SK-N-SH (cell line): ENCODE results near the gene ZNF593OS. TPM values are rescaled to one million over a fixed set of nuclear protein-coding genes. Genes with fewer than 3 reads are reported as not detected.

Experiments used
- CTCF ChIA-PET: fragments of 300-600, 350-600 bp; formaldehyde crosslinking; extraction: SDS; loops from one replicate; lab custom pipeline; 2021; lab: Yijun Ruan, JAX
- POLR2A ChIA-PET: fragments of 350-600 bp; sonication (Branson Sonifier 250); formaldehyde crosslinking; extraction: SDS; loops from one replicate; lab custom pipeline; 2020; ENCODE audit warnings: antibody characterized with exemption, inconsistent platforms; lab: Yijun Ruan, JAX
- DNase-seq: peaks from one replicate; pipeline ENCODE4 v3.0.0; 2012
- H2AFZ ChIP-seq: fragments of 200-600 bp; sonication (generic); 2 replicates; pipeline ENCODE4 v1.8.1; 2016; ENCODE audit warnings: antibody characterized with exemption, mild to moderate bottlenecking, low read depth
- H3F3A ChIP-seq: fragments of 200-600 bp; sonication (generic); replicated peaks from 2 replicates; pipeline ENCODE3; 2016; ENCODE audit warnings: antibody characterized with exemption, mild to moderate bottlenecking; ENCODE audit not compliant: insufficient read depth
- H3K27ac ChIP-seq, 2 experiments: fragments of 200-500 bp in 1 of 2; fragments of 200-600 bp in 1 of 2; sonication (Bioruptor generic) in 1 of 2; sonication (generic), shearing (Covaris generic) in 1 of 2; 2 replicates each; pipeline versions ENCODE4 v1.5.1 to v1.6.1; 2014 to 2016; ENCODE audit warnings: low read depth in 2 of 2, inconsistent platforms in 1 of 2, low read length in 1 of 2, mild to moderate bottlenecking in 1 of 2, mixed read lengths in 1 of 2
- H3K27me3 ChIP-seq: fragments of 200-600 bp; sonication (generic), shearing (Covaris generic); 2 replicates; pipeline ENCODE4 v1.6.1; 2016; ENCODE audit warnings: mixed run types; ENCODE audit not compliant: insufficient read depth
- H3K36me3 ChIP-seq, 2 experiments: fragments of 200-500 bp in 1 of 2; fragments of 200-600 bp in 1 of 2; sonication (Bioruptor generic) in 1 of 2; sonication (generic) in 1 of 2; replicated peaks in 1 of 2; 2 replicates each; pipeline versions ENCODE3 to v1.5.1; 2014 to 2016; ENCODE audit warnings: low read length in 1 of 2, mild to moderate bottlenecking in 1 of 2; ENCODE audit not compliant: insufficient read depth in 2 of 2, control insufficient read depth in 1 of 2
- H3K4me1 ChIP-seq, 2 experiments: fragments of 200-500 bp in 1 of 2; fragments of 200-600 bp in 1 of 2; sonication (Bioruptor generic) in 1 of 2; sonication (generic), shearing (Covaris generic) in 1 of 2; 2 replicates each; pipeline versions ENCODE4 v1.5.1 to v1.6.1; 2014 to 2016; ENCODE audit warnings: low read depth in 1 of 2, low read length in 1 of 2, mixed run types in 1 of 2; ENCODE audit not compliant: insufficient read depth in 2 of 2, control insufficient read depth in 1 of 2
- H3K4me2 ChIP-seq: fragments of 200-600 bp; sonication (generic), shearing (Covaris generic); 2 replicates; pipeline ENCODE4 v1.6.1; 2017; ENCODE audit warnings: mixed run types
- H3K4me3 ChIP-seq, 2 experiments: fragments of 200-500 bp in 1 of 2; fragments of 200-600 bp in 1 of 2; sonication (Bioruptor generic) in 1 of 2; sonication (generic), shearing (Covaris generic) in 1 of 2; 2 replicates each; pipeline versions ENCODE4 v1.5.1 to v1.8.1; 2014 to 2016; ENCODE audit warnings: low read depth in 2 of 2, inconsistent platforms in 1 of 2, low read length in 1 of 2, mild to moderate bottlenecking in 1 of 2, mixed read lengths in 1 of 2, moderate library complexity in 1 of 2
- H3K79me2 ChIP-seq: fragments of 200-600 bp; sonication (generic); 2 replicates; pipeline ENCODE4 v1.8.1; 2017; ENCODE audit warnings: mild to moderate bottlenecking; ENCODE audit not compliant: insufficient read depth
- H3K9ac ChIP-seq: fragments of 200-600 bp; sonication (generic); 2 replicates; pipeline ENCODE4 v1.6.1; 2017; ENCODE audit warnings: mixed run types
- H3K9me2 ChIP-seq: fragments of 200-600 bp; sonication (generic); 2 replicates; pipeline ENCODE4 v1.6.1; 2017; ENCODE audit warnings: mixed run types
- H3K9me3 ChIP-seq: fragments of 200-600 bp; sonication (generic); 2 replicates; pipeline ENCODE4 v1.6.1; 2017; ENCODE audit warnings: mixed run types, mild to moderate bottlenecking, moderate library complexity
- H4K20me1 ChIP-seq: fragments of 200-600 bp; sonication (generic); 2 replicates; pipeline ENCODE4 v1.6.1; 2017; ENCODE audit warnings: mild to moderate bottlenecking, mixed run types; ENCODE audit not compliant: insufficient read depth
- CHD2 ChIP-seq: fragments of 150-350 bp; IDR thresholded peaks from 2 replicates; pipeline ENCODE4 v1.6.1; 2018; ENCODE audit warnings: low read length; ENCODE audit not compliant: partially characterized antibody
- ELF1 ChIP-seq: IDR thresholded peaks from 2 replicates; pipeline ENCODE4 v1.4.0; 2012
- EP300 ChIP-seq, 2 experiments: IDR thresholded peaks; 2 replicates each; pipeline versions ENCODE4 v1.4.0 to v1.6.1; 2012; ENCODE audit warnings: borderline replicate concordance in 1 of 2, low read depth in 1 of 2, low read length in 1 of 2
- EZH2phosphoT487 ChIP-seq: fragments of 200-600 bp; sonication (generic); IDR thresholded peaks from 2 replicates; pipeline ENCODE4 v1.6.1; 2017; ENCODE audit warnings: low read depth, mixed run types, mild to moderate bottlenecking, antibody characterized with exemption, moderate library complexity, borderline replicate concordance
- FOSL2 ChIP-seq: IDR thresholded peaks from 2 replicates; pipeline ENCODE4 v1.4.0; 2012; ENCODE audit warnings: low read depth, mild to moderate bottlenecking, moderate library complexity, borderline replicate concordance
- FOXJ3 ChIP-seq: sonication (generic); formaldehyde crosslinking; IDR thresholded peaks from 2 replicates; pipeline ENCODE4 v1.5.1; 2020; ENCODE audit warnings: mild to moderate bottlenecking, missing genetic modification reagents
- GABPA ChIP-seq: IDR thresholded peaks from 2 replicates; pipeline ENCODE4 v1.4.0; 2012; ENCODE audit warnings: low read depth, mild to moderate bottlenecking
- MAX ChIP-seq: IDR thresholded peaks from 2 replicates; pipeline ENCODE4 v1.4.0; 2012; ENCODE audit warnings: low read depth
- NRF1 ChIP-seq: IDR thresholded peaks from 2 replicates; pipeline ENCODE4 v1.6.1; 2012; ENCODE audit warnings: low read depth, mild to moderate bottlenecking, low read length
- PBX3 ChIP-seq: IDR thresholded peaks from 2 replicates; pipeline ENCODE4; 2012
- RAD21 ChIP-seq: IDR thresholded peaks from 2 replicates; pipeline ENCODE4 v1.6.1; 2012; ENCODE audit warnings: mild to moderate bottlenecking, low read length
- RFX5 ChIP-seq: IDR thresholded peaks from 2 replicates; pipeline ENCODE4 v1.6.1; 2012; ENCODE audit warnings: mild to moderate bottlenecking, improper control_type of control experiment, low read length
- RXRA ChIP-seq: IDR thresholded peaks from 2 replicates; pipeline ENCODE4 v1.4.0; 2012; ENCODE audit warnings: low read depth, mild to moderate bottlenecking, borderline replicate concordance
- SMC3 ChIP-seq: IDR thresholded peaks from 2 replicates; pipeline ENCODE4 v1.6.1; 2012; ENCODE audit warnings: low read depth, low read length, improper control_type of control experiment
- TAF1 ChIP-seq: IDR thresholded peaks from 2 replicates; pipeline ENCODE4 v1.6.1; 2012; ENCODE audit warnings: low read depth, mild to moderate bottlenecking, low read length, moderate library complexity, borderline replicate concordance
- TCF12 ChIP-seq: IDR thresholded peaks from 2 replicates; pipeline ENCODE4 v1.4.0; 2012
- USF2 ChIP-seq: fragments of 150-350 bp; IDR thresholded peaks from 2 replicates; pipeline ENCODE4 v1.6.1; 2017; ENCODE audit warnings: antibody characterized with exemption, low read length, low read depth, borderline replicate concordance
- ZBTB33 ChIP-seq: IDR thresholded peaks from 2 replicates; pipeline ENCODE4 v1.4.0; 2012; ENCODE audit warnings: low read depth, borderline replicate concordance
- WGBS: methylation state at CpG from one replicate; pipeline ENCODE4 v1.1.6; 2017; ENCODE audit warnings: low lambda C conversion rate; 5-methylcytosine and 5-hydroxymethylcytosine counted together
- polyA plus RNA-seq, 3 experiments: library from polyadenylated mRNA; depleted of rRNA; stranded (reverse); fragments of >200 nt; gene quantifications; 2 replicates each; pipeline ENCODE4 v1.2.3, GENCODE V29; 2012

Gene ZNF593OS
- polyA plus RNA-seq, 1 of the 3 experiments (the other 2 are of a cell fraction), result not detected

- Histone ChIP-seq H3K27ac (no peak overlapping the region), H4K20me1 (no peaks in the 10 kb centered on the region), H3K27me3 (no peaks in the 10 kb centered on the region; the same call in 1 of the 2 replicates), H3K9ac (no peak overlapping the region), H3K79me2 (no peaks in the 10 kb centered on the region), H3K4me1 (peaks cover 0 to 2% of the 10 kb centered on the region in 2 experiments; a peak in 1 of 4 replicates), H3K4me2 (no peak overlapping the region), H3K9me2 (no peaks in the 10 kb centered on the region), H3K9me3 (no peaks in the 10 kb centered on the region), H3K36me3 (no peaks in the 10 kb centered on the region), H3F3A (no peaks in the 10 kb centered on the region), H3K4me3 (no peak overlapping the region), H2AFZ (no peak overlapping the region)
- DNase-seq, result no peak
- POLR2A ChIA-PET, result no interaction called here
- no peak for TF ChIP-seq RAD21
- TF ChIP-seq ZBTB33, result no peak
- TF ChIP-seq TCF12, result no peak
- TF ChIP-seq EP300 (IDR thresholded peaks at IDR 0.05; ENCODE audit: borderline replicate concordance in 1 of 2, low read depth in 1 of 2, low read length in 1 of 2), result no peak
- no peak for TF ChIP-seq MAX
- TF ChIP-seq EZH2phosphoT487, result no peak
- TF ChIP-seq USF2, result no peak
- TF ChIP-seq NRF1, result no peak
- TF ChIP-seq GABPA, result no peak
- TF ChIP-seq TAF1, result no peak
- TF ChIP-seq PBX3, result no peak
- no peak for TF ChIP-seq RXRA
- TF ChIP-seq FOSL2, result no peak
- no peak for TF ChIP-seq SMC3
- no peak for TF ChIP-seq FOXJ3
- TF ChIP-seq ELF1, result no peak
- TF ChIP-seq CHD2, result no peak
- no peak for TF ChIP-seq RFX5
- CTCF ChIA-PET, result interaction anchor here (1.3 to 3.4 kb wide), 2 partner anchors 14 kb away, joined by 3 to 13 read pairs; partner anchors contain the start of gene CEP85
- 87% methylated on average over 22 of the region's 27 CpGs for WGBS
Measured at GRCh38 chr1:26220199-26220912, 48.7 kb upstream of the ZNF593OS start.
